Osteocyte (in vitro differentiated cells): ENCODE data around the gene CYTH3. TPM values are rescaled to one million over a fixed set of nuclear protein-coding genes. Genes with fewer than 3 reads are reported as not detected.

Experiments
- DNase-seq: peaks from one replicate; pipeline ENCODE4 v3.0.0; 2021; ENCODE audit warnings: mixed read lengths; ENCODE audit not compliant: unreplicated experiment; ENCODE audit errors: extremely low spot score
- H3K27ac Mint-ChIP-seq: one replicate; pipeline ENCODE4 v1.8.0; 2021; ENCODE audit warnings: mild to moderate bottlenecking, mixed read lengths; ENCODE audit not compliant: unreplicated experiment
- H3K27me3 Mint-ChIP-seq: one replicate; pipeline ENCODE4 v1.8.0; 2021; ENCODE audit warnings: mixed read lengths; ENCODE audit not compliant: unreplicated experiment
- H3K36me3 Mint-ChIP-seq: one replicate; pipeline ENCODE4 v1.8.0; 2021; ENCODE audit warnings: mixed read lengths; ENCODE audit not compliant: unreplicated experiment
- H3K4me1 Mint-ChIP-seq: one replicate; pipeline ENCODE4 v1.8.0; 2021; ENCODE audit warnings: mixed read lengths; ENCODE audit not compliant: unreplicated experiment
- H3K4me3 Mint-ChIP-seq: one replicate; pipeline ENCODE4 v1.8.0; 2021; ENCODE audit warnings: mild to moderate bottlenecking, moderate library complexity, mixed read lengths; ENCODE audit not compliant: unreplicated experiment
- H3K9me3 Mint-ChIP-seq: one replicate; pipeline ENCODE4 v1.8.0; 2021; ENCODE audit warnings: mixed read lengths; ENCODE audit not compliant: unreplicated experiment
- total RNA-seq: library from RNA; stranded (reverse); gene quantifications from 2 replicates; pipeline ENCODE4 v1.2.1, GENCODE V29; 2021
- TF ChIP-seq, protein P1 (sequence below): fragments of 200-600 bp; sonication (generic); IDR thresholded peaks from 2 replicates; pipeline ENCODE4 v1.5.0; 2021; ENCODE audit warnings: antibody characterized with exemption, mild to moderate bottlenecking, moderate library complexity

Gene CYTH3
- total RNA-seq, 1 donor from 2014 or later, result 63.9 TPM

DNA sequence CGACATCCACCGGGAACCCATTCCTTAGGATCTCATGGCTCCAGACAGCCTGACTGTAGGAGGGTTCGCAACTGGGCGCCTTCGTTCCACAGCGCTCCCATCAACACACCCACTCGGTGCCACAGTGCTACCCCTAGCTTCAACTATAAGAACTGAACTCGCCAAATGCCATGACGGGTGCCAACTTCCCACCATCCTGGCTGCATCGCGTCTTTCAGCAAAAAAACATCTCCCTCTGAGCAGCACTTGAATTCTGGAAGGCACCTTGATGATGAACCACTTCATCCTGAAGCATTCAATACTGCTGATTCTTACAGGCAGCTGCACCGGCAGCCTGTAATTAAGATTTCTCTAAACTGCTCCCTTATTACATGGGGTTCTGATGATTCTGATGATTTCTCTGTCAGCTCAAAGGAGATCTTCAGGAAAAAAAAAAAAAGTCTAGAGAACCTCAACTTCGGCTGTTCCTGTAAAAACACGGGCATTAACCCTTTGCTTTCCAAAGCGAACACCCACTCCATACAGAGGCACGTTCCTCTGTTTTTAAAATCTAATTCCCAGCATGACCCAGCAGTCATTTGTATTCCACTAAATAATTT lies 1.3 kb downstream of the CYTH3 start:
- Mint-ChIP-seq H3K4me3 (peak overlapping the region; percentile 85), H3K36me3 (no peaks in the 10 kb centered on the region), H3K27ac (peak overlapping the region; percentile 93), H3K27me3 (no peaks in the 10 kb centered on the region), H3K9me3 (no peaks in the 10 kb centered on the region), H3K4me1 (peaks cover 56% of the 10 kb centered on the region)
- DNase-seq, result peak; percentile 87
- TF ChIP-seq, protein P1, sequence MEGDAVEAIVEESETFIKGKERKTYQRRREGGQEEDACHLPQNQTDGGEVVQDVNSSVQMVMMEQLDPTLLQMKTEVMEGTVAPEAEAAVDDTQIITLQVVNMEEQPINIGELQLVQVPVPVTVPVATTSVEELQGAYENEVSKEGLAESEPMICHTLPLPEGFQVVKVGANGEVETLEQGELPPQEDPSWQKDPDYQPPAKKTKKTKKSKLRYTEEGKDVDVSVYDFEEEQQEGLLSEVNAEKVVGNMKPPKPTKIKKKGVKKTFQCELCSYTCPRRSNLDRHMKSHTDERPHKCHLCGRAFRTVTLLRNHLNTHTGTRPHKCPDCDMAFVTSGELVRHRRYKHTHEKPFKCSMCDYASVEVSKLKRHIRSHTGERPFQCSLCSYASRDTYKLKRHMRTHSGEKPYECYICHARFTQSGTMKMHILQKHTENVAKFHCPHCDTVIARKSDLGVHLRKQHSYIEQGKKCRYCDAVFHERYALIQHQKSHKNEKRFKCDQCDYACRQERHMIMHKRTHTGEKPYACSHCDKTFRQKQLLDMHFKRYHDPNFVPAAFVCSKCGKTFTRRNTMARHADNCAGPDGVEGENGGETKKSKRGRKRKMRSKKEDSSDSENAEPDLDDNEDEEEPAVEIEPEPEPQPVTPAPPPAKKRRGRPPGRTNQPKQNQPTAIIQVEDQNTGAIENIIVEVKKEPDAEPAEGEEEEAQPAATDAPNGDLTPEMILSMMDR, result peak; percentile 66

GRCh38 chr7:6269527-6269926 lies 2.9 kb downstream of the CYTH3 start:
- no peaks in the 10 kb centered on the region for H3K27me3 Mint-ChIP-seq
- no peak for DNase-seq
- H3K4me1 Mint-ChIP-seq, result peaks cover 62% of the 10 kb centered on the region
- H3K27ac Mint-ChIP-seq, result peak overlapping the region; percentile 61
- H3K4me3 Mint-ChIP-seq, result peak overlapping the region; percentile 85
- TF ChIP-seq, protein P1, result no peak
- H3K36me3 Mint-ChIP-seq, result no peaks in the 10 kb centered on the region
- H3K9me3 Mint-ChIP-seq, result no peaks in the 10 kb centered on the region

DNA sequence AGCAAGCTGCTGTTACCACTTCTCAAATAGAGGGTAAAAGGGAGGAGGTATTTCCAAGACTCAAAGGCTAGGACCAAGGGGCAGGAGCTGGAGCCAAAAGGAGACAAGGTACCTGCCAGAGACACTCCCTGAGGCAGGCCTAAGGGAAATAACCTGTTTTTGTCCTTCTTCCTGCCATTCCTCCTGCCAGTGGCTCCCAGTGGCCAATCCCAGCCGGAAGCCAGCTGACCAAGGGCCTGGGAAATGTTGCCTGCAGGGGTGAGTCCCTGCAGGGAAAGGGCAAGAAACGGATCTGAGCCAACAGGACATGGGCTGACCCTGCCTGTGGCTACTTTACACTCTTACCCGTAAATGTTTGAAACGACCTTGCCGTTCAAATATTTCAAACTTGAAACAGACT lies 3.5 kb downstream of the CYTH3 start:
- peaks cover 63% of the 10 kb centered on the region for H3K4me1 Mint-ChIP-seq
- H3K27ac Mint-ChIP-seq, result peak overlapping the region; percentile 61
- H3K36me3 Mint-ChIP-seq, result no peaks in the 10 kb centered on the region
- no peak for DNase-seq
- H3K27me3 Mint-ChIP-seq, result no peaks in the 10 kb centered on the region
- no peaks in the 10 kb centered on the region for H3K9me3 Mint-ChIP-seq
- TF ChIP-seq, protein P1, result no peak
- peak overlapping the region; percentile 85 for H3K4me3 Mint-ChIP-seq

GRCh38 chr7:6268023-6268900 lies 4.2 kb downstream of the CYTH3 start:
- TF ChIP-seq, protein P1, result no peak
- Mint-ChIP-seq H3K27me3 (no peaks in the 10 kb centered on the region), H3K9me3 (no peaks in the 10 kb centered on the region), H3K27ac (peak overlapping the region; percentile 61), H3K4me1 (peaks cover 60% of the 10 kb centered on the region), H3K4me3 (peak overlapping the region; percentile 85), H3K36me3 (no peaks in the 10 kb centered on the region)
- no peak for DNase-seq

- Mint-ChIP-seq H3K4me3 (no peak overlapping the region), H3K9me3 (no peaks in the 10 kb centered on the region), H3K36me3 (no peaks in the 10 kb centered on the region), H3K4me1 (peaks cover 69% of the 10 kb centered on the region), H3K27me3 (no peaks in the 10 kb centered on the region), H3K27ac (peak overlapping the region; percentile 3)
- DNase-seq, result no peak
- TF ChIP-seq, protein P1, result no peak
Measured at GRCh38 chr7:6266699-6267098, 5.7 kb downstream of the CYTH3 start.
